ENCODE measurements around the gene ANXA4.

The ANXA4 gene

DNA sequence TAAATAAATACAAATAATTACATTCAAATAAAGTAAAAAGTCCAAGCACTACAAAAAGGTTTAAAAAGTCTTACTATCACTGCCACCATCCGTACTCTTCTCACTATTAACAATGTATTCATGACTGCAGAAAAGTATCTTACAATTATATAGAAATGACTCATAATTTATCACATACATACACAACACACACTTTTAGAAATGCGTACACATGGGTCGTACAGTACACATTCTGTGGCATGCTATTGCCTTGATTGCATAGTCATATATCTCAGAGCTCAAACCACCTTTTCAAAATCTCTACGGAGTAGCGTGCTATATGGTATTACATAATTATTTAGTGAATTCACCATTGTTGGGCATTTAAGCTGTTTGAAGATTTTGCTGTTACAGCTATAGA is 41.6 kb upstream of the ANXA4 start:
- Histone ChIP-seq H3K36me3 (ENCODE audit: insufficient read depth, low read length) (no peaks in the 10 kb centered on the region), H3K27ac (ENCODE audit: low read depth, low read length, poor library complexity, severe bottlenecking) (no peak overlapping the region), H3K79me2 (ENCODE audit: insufficient read depth, low read length) (no peaks in the 10 kb centered on the region), H3K9me2 (ENCODE audit: low read depth, low read length) (no peaks in the 10 kb centered on the region), H2AFZ (ENCODE audit: low read length) (no peak overlapping the region), H3K9ac (ENCODE audit: low read length) (no peak overlapping the region), H3K4me3 (ENCODE audit: low read depth, low read length, poor library complexity, severe bottlenecking) (no peak overlapping the region), H3K27me3 (ENCODE audit: insufficient read depth, low read length) (no peaks in the 10 kb centered on the region), H4K20me1 (ENCODE audit: insufficient read depth, low read length) (no peaks in the 10 kb centered on the region), H3F3A (ENCODE audit: insufficient read depth, low read length) (no peaks in the 10 kb centered on the region), H3K4me2 (ENCODE audit: low read length) (no peak overlapping the region), H3K4me1 (ENCODE audit: insufficient read depth, low read length, severe bottlenecking) (peaks cover 6% of the 10 kb centered on the region), H3K9me3 (ENCODE audit: low read length) (no peaks in the 10 kb centered on the region)
- no peak for TF ChIP-seq EZH2 (IDR thresholded peaks at IDR 0.05; ENCODE audit: borderline replicate concordance, low read length)
- TF ChIP-seq, protein P1, sequence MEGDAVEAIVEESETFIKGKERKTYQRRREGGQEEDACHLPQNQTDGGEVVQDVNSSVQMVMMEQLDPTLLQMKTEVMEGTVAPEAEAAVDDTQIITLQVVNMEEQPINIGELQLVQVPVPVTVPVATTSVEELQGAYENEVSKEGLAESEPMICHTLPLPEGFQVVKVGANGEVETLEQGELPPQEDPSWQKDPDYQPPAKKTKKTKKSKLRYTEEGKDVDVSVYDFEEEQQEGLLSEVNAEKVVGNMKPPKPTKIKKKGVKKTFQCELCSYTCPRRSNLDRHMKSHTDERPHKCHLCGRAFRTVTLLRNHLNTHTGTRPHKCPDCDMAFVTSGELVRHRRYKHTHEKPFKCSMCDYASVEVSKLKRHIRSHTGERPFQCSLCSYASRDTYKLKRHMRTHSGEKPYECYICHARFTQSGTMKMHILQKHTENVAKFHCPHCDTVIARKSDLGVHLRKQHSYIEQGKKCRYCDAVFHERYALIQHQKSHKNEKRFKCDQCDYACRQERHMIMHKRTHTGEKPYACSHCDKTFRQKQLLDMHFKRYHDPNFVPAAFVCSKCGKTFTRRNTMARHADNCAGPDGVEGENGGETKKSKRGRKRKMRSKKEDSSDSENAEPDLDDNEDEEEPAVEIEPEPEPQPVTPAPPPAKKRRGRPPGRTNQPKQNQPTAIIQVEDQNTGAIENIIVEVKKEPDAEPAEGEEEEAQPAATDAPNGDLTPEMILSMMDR (IDR thresholded peaks at IDR 0.05; ENCODE audit: low read length): no peak

DNA sequence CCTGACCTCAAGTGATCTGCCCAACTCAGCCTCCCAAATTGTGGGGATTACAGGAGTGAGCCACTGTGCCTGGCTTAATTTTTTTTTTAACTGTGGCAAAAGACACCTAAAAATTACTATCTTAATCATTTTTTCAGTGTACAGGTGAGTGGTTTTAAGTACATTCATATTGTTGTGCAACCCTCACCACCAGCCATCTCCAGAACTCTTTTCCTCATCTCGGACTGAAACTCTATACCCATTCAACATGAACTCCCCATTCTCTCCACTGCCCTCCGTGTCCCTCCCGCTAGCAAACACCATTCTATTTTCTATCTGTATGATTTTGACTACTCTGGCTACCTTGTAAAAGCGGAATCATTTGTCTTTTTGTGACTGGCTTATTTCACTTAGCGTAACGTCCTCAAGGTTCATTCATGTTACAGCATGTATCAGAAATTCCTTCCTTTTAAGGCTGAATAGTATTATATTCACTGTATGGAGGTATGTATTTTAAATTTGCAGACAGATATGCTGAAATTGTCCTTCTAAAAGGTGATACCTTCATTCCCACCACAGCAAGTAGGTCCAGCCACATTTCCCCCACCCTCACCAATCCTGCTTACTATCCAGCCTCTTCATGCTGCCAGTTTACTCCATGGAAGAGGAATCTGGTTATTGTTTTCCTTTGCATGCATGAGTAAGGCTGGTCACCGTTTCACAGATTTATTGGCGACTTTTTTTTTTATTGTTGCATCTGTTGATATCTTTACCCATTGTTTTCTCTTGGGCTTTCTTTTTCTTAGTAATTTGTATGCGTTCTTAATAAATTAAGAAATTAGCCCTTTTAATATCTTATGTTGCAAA is 40.6 kb upstream of the ANXA4 start:
- H3K36me3 ChIP-seq (ENCODE audit: insufficient read depth, low read length): no peaks in the 10 kb centered on the region
- H2AFZ ChIP-seq (ENCODE audit: low read length): no peak overlapping the region
- H3K4me3 ChIP-seq (ENCODE audit: low read depth, low read length, poor library complexity, severe bottlenecking): no peak overlapping the region
- peaks cover 4% of the 10 kb centered on the region for H3K4me1 ChIP-seq (ENCODE audit: insufficient read depth, low read length, severe bottlenecking)
- TF ChIP-seq, protein P1 (IDR thresholded peaks at IDR 0.05; ENCODE audit: low read length): no peak
- TF ChIP-seq EZH2 (IDR thresholded peaks at IDR 0.05; ENCODE audit: borderline replicate concordance, low read length): no peak
- no peak overlapping the region for H3K9ac ChIP-seq (ENCODE audit: low read length)
- H4K20me1 ChIP-seq (ENCODE audit: insufficient read depth, low read length): no peaks in the 10 kb centered on the region
- no peak overlapping the region for H3K4me2 ChIP-seq (ENCODE audit: low read length)
- H3K9me3 ChIP-seq (ENCODE audit: low read length): no peaks in the 10 kb centered on the region
- H3F3A ChIP-seq (ENCODE audit: insufficient read depth, low read length): no peaks in the 10 kb centered on the region
- H3K9me2 ChIP-seq (ENCODE audit: low read depth, low read length): no peaks in the 10 kb centered on the region
- H3K27me3 ChIP-seq (ENCODE audit: insufficient read depth, low read length): no peaks in the 10 kb centered on the region
- H3K27ac ChIP-seq (ENCODE audit: low read depth, low read length, poor library complexity, severe bottlenecking): no peak overlapping the region
- H3K79me2 ChIP-seq (ENCODE audit: insufficient read depth, low read length): no peaks in the 10 kb centered on the region

DNA sequence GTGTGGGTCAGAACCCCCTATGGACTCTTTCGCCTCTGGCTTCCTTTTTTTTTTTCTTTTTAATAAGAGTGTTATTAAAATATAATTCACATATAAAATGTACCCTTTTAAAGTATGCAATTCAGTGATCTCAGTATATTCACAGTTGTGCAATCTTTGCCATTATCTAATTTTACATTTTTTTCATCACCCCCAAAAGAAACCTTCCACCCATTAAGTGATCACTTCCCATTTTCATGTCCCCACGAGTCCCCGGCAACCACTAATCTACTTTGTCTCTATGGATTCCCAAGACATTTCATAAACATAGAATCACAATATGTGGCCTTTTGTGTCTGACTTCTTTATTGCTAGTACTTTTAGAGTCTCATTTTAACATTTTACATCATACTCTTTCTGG is 38.7 kb upstream of the ANXA4 start:
- TF ChIP-seq EZH2 (IDR thresholded peaks at IDR 0.05; ENCODE audit: borderline replicate concordance, low read length): no peak
- TF ChIP-seq, protein P1 (IDR thresholded peaks at IDR 0.05; ENCODE audit: low read length): no peak
- Histone ChIP-seq H3K4me3 (ENCODE audit: low read depth, low read length, poor library complexity, severe bottlenecking) (no peak overlapping the region), H3K9me3 (ENCODE audit: low read length) (no peaks in the 10 kb centered on the region), H4K20me1 (ENCODE audit: insufficient read depth, low read length) (no peaks in the 10 kb centered on the region), H3K36me3 (ENCODE audit: insufficient read depth, low read length) (no peaks in the 10 kb centered on the region), H3K4me1 (ENCODE audit: insufficient read depth, low read length, severe bottlenecking) (peaks cover 4% of the 10 kb centered on the region), H3K4me2 (ENCODE audit: low read length) (no peak overlapping the region), H3K79me2 (ENCODE audit: insufficient read depth, low read length) (no peaks in the 10 kb centered on the region), H3F3A (ENCODE audit: insufficient read depth, low read length) (no peaks in the 10 kb centered on the region), H3K27ac (ENCODE audit: low read depth, low read length, poor library complexity, severe bottlenecking) (no peak overlapping the region), H3K27me3 (ENCODE audit: insufficient read depth, low read length) (no peaks in the 10 kb centered on the region), H3K9me2 (ENCODE audit: low read depth, low read length) (no peaks in the 10 kb centered on the region), H3K9ac (ENCODE audit: low read length) (no peak overlapping the region), H2AFZ (ENCODE audit: low read length) (no peak overlapping the region)

All from OCI-LY1 (cell line).